Occipital lobe (tissue), 2 donors: ENCODE measurements around the gene SLX9. TPM values are rescaled to one million over a fixed set of nuclear protein-coding genes. Genes with fewer than 3 reads are reported as not detected.
"Not testable (repeated sequence)": the region's sequence is repeated elsewhere in the genome, so short reads cannot be mapped to it uniquely, and the experiment has no call there.

Experiments
- DNase-seq: peaks from one replicate; lab custom pipeline; 2025; lab: John Stamatoyannopoulos, UW
- total RNA-seq: library from RNA; depleted of rRNA; stranded (reverse); fragments of >200 nt; gene quantifications from one replicate; pipeline ENCODE4 v1.2.3, GENCODE V29; 2014

SLX9 gene
- total RNA-seq, 1 donor from 2014 or later: 6.1 TPM

GRCh38 chr21:44914176-44914874 lies 25.5 kb upstream of the SLX9 start:
- no peak for DNase-seq

GRCh38 chr21:44916965-44917364 lies 22.9 kb upstream of the SLX9 start:
- DNase-seq: no peak

GRCh38 chr21:44917446-44918106 lies 22.3 kb upstream of the SLX9 start:
- no peak for DNase-seq

GRCh38 chr21:44918107-44918470 lies 21.7 kb upstream of the SLX9 start:
- DNase-seq: no peak

GRCh38 chr21:44918581-44919033 lies 21.2 kb upstream of the SLX9 start:
- DNase-seq: no peak

- no peak for DNase-seq
These were observed 20.5 kb upstream of the SLX9 start for GRCh38 chr21:44919111-44919912.

GRCh38 chr21:44919913-44920693 lies 19.7 kb upstream of the SLX9 start:
- no peak for DNase-seq

- no peak for DNase-seq
These were observed 18.9 kb upstream of the SLX9 start, which contains the start of gene ITGB2 for GRCh38 chr21:44920694-44921604. Gene ITGB2, minus strand, starts transcription at chr21:44920899. Its CDS starts 10,117 bp downstream, at chr21:44910782.

GRCh38 chr21:44921928-44922327 lies 17.9 kb upstream of the SLX9 start:
- no peak for DNase-seq

GRCh38 chr21:44923480-44924084 lies 16.2 kb upstream of the SLX9 start:
- DNase-seq: no peak

GRCh38 chr21:44924606-44925377 lies 15.0 kb upstream of the SLX9 start:
- no peak for DNase-seq

- no peak for DNase-seq
These were observed 14.5 kb upstream of the SLX9 start for GRCh38 chr21:44925378-44925755.

- no peak for DNase-seq
These were observed 13.3 kb upstream of the SLX9 start for GRCh38 chr21:44926331-44927101.

- no peak for DNase-seq
These were observed 12.6 kb upstream of the SLX9 start for GRCh38 chr21:44927259-44927586.

- no peak for DNase-seq
These were observed 12.0 kb upstream of the SLX9 start for GRCh38 chr21:44927587-44928461.

- not testable (repeated sequence) for DNase-seq
These were observed 11.2 kb upstream of the SLX9 start for GRCh38 chr21:44928500-44929241.
